HEK293 (cell line): ENCODE data around the gene NKD1.

Source experiments
- CTCF ChIA-PET: fragments of 350-600 bp; formaldehyde crosslinking; extraction: SDS; loops from one replicate; lab custom pipeline; 2021; ENCODE audit warnings: antibody characterized with exemption; lab: Yijun Ruan, JAX
- POLR2A ChIA-PET: fragments of 300-600 bp; formaldehyde crosslinking; extraction: SDS; loops from one replicate; lab custom pipeline; 2020; ENCODE audit warnings: antibody characterized with exemption, inconsistent platforms; lab: Yijun Ruan, JAX
- H3K27ac ChIP-seq: fragments of 200-500 bp; sonication (Bioruptor generic); 2 replicates; pipeline ENCODE4 v1.5.1; 2014; ENCODE audit warnings: low read depth, low read length, control low read depth, inconsistent platforms; ENCODE audit errors: extremely low read depth
- H3K36me3 ChIP-seq, 2 experiments: fragments of 200-500 bp in 1 of 2; sonication (Bioruptor generic) in 1 of 2; 1 replicate in 1 of 2; 2 replicates in 1 of 2; pipeline ENCODE4 v1.5.1; 2014 to 2017; ENCODE audit warnings: inconsistent platforms in 2 of 2, low read length in 2 of 2; ENCODE audit not compliant: control insufficient read depth in 2 of 2, insufficient read depth in 1 of 2
- H3K4me1 ChIP-seq: fragments of 200-500 bp; sonication (Bioruptor generic); 2 replicates; pipeline ENCODE4 v1.5.1; 2014; ENCODE audit warnings: mild to moderate bottlenecking, low read length, inconsistent platforms; ENCODE audit not compliant: control insufficient read depth, insufficient read depth
- H3K4me3 ChIP-seq: 2 replicates; pipeline ENCODE4 v1.5.1; 2011; ENCODE audit warnings: low read depth, mild to moderate bottlenecking, control low read depth, low read length, moderate library complexity
- H3K9me3 ChIP-seq: fragments of 200-500 bp; sonication (Bioruptor generic); 2 replicates; pipeline ENCODE4 v1.5.1; 2014; ENCODE audit warnings: low read depth, low read length, inconsistent platforms; ENCODE audit not compliant: control insufficient read depth, insufficient read depth
- AEBP2 ChIP-seq: fragments of 450-650 bp; formaldehyde crosslinking; IDR thresholded peaks from 2 replicates; pipeline ENCODE4 v1.5.1; 2016; ENCODE audit warnings: missing biosample characterization, missing genetic modification characterization, borderline replicate concordance
- BCL6B ChIP-seq: fragments of 450-650 bp; formaldehyde crosslinking; IDR thresholded peaks from 2 replicates; pipeline ENCODE4 v1.5.1; 2017; ENCODE audit warnings: missing biosample characterization, missing genetic modification characterization
- CTCF ChIP-seq: fragments of 450-650 bp; formaldehyde crosslinking; IDR thresholded peaks from 2 replicates; pipeline ENCODE4 v1.5.1; 2016; ENCODE audit warnings: missing biosample characterization, missing genetic modification characterization
- GLI4 ChIP-seq: fragments of 450-650 bp; formaldehyde crosslinking; IDR thresholded peaks from 2 replicates; pipeline ENCODE4 v1.5.1; 2016; ENCODE audit warnings: missing biosample characterization, missing genetic modification characterization
- HOXC10 ChIP-seq: sonication (generic); formaldehyde crosslinking; IDR thresholded peaks from 2 replicates; pipeline ENCODE4 v1.8.1; 2023; ENCODE audit warnings: mild to moderate bottlenecking, missing genetic modification reagents
- PATZ1 ChIP-seq: fragments of 450-650 bp; formaldehyde crosslinking; IDR thresholded peaks from 2 replicates; pipeline ENCODE4 v1.5.1; 2016; ENCODE audit warnings: missing biosample characterization, missing genetic modification characterization
- ZBTB20 ChIP-seq: fragments of 450-650 bp; formaldehyde crosslinking; IDR thresholded peaks from 2 replicates; pipeline ENCODE4 v1.5.1; 2016; ENCODE audit warnings: missing biosample characterization, missing genetic modification characterization
- ZBTB8A ChIP-seq: fragments of 450-650 bp; formaldehyde crosslinking; IDR thresholded peaks from 2 replicates; pipeline ENCODE4 v1.5.1; 2016; ENCODE audit warnings: missing biosample characterization, missing genetic modification characterization
- ZFP69B ChIP-seq: fragments of 450-650 bp; formaldehyde crosslinking; IDR thresholded peaks from 2 replicates; pipeline ENCODE4 v1.5.1; 2016; ENCODE audit warnings: missing biosample characterization, missing genetic modification characterization
- ZNF121 ChIP-seq: fragments of 450-650 bp; formaldehyde crosslinking; IDR thresholded peaks from 2 replicates; pipeline ENCODE4 v1.5.1; 2016; ENCODE audit warnings: missing biosample characterization, missing genetic modification characterization
- ZNF174 ChIP-seq: fragments of 450-650 bp; formaldehyde crosslinking; IDR thresholded peaks from 2 replicates; pipeline ENCODE4 v1.5.0; 2017; ENCODE audit warnings: missing biosample characterization, mild to moderate bottlenecking, missing genetic modification characterization
- ZNF202 ChIP-seq: fragments of 450-650 bp; formaldehyde crosslinking; IDR thresholded peaks from 2 replicates; pipeline ENCODE4 v1.5.1; 2016; ENCODE audit warnings: missing biosample characterization, missing genetic modification characterization, borderline replicate concordance
- ZNF211 ChIP-seq: fragments of 450-650 bp; formaldehyde crosslinking; IDR thresholded peaks from 2 replicates; pipeline ENCODE4 v1.5.1; 2016; ENCODE audit warnings: low read depth, missing biosample characterization, missing genetic modification characterization
- ZNF324 ChIP-seq: fragments of 450-650 bp; formaldehyde crosslinking; IDR thresholded peaks from 2 replicates; pipeline ENCODE4 v1.5.1; 2016; ENCODE audit warnings: missing biosample characterization, missing genetic modification characterization
- ZNF354C ChIP-seq: fragments of 450-650 bp; formaldehyde crosslinking; IDR thresholded peaks from 2 replicates; pipeline ENCODE4 v1.5.1; 2016; ENCODE audit warnings: missing biosample characterization, missing genetic modification characterization, low read depth, borderline replicate concordance
- ZNF416 ChIP-seq: fragments of 450-650 bp; formaldehyde crosslinking; IDR thresholded peaks from 2 replicates; pipeline ENCODE4 v1.5.1; 2016; ENCODE audit warnings: missing biosample characterization, missing genetic modification characterization
- ZNF510 ChIP-seq: fragments of 450-650 bp; formaldehyde crosslinking; IDR thresholded peaks from 2 replicates; pipeline ENCODE4 v1.5.1; 2018; ENCODE audit warnings: mild to moderate bottlenecking, missing genetic modification characterization, missing biosample characterization; ENCODE audit not compliant: insufficient replicate concordance
- ZNF530 ChIP-seq: fragments of 450-650 bp; formaldehyde crosslinking; IDR thresholded peaks from 2 replicates; pipeline ENCODE4 v1.5.1; 2016; ENCODE audit warnings: low read depth, missing biosample characterization, missing genetic modification characterization
- ZNF626 ChIP-seq: fragments of 450-650 bp; sonication (Bioruptor Pico); formaldehyde crosslinking; IDR thresholded peaks from 2 replicates; pipeline ENCODE4 v1.5.1; 2018; ENCODE audit warnings: missing biosample characterization, missing genetic modification characterization, inconsistent platforms
- ZNF658 ChIP-seq: fragments of 450-650 bp; formaldehyde crosslinking; IDR thresholded peaks from 2 replicates; pipeline ENCODE4; 2016; ENCODE audit warnings: missing biosample characterization, missing genetic modification characterization
- ZNF747 ChIP-seq: fragments of 450-650 bp; formaldehyde crosslinking; IDR thresholded peaks from 2 replicates; pipeline ENCODE4 v1.5.1; 2016; ENCODE audit warnings: missing biosample characterization, missing genetic modification characterization
- TF ChIP-seq, protein P1 (sequence below): fragments of 450-650 bp; formaldehyde crosslinking; IDR thresholded peaks from 2 replicates; pipeline ENCODE4 v1.5.1; 2016; ENCODE audit warnings: missing biosample characterization, missing genetic modification characterization
- TF ChIP-seq, protein P2 (sequence below): fragments of 450-650 bp; formaldehyde crosslinking; IDR thresholded peaks from 2 replicates; pipeline ENCODE4 v1.5.1; 2016; ENCODE audit warnings: missing biosample characterization, missing genetic modification characterization
- TF ChIP-seq, protein P3 (sequence below): fragments of 450-650 bp; IDR thresholded peaks from 2 replicates; pipeline ENCODE4 v1.5.1; 2018; ENCODE audit warnings: missing biosample characterization, mild to moderate bottlenecking, missing genetic modification characterization

Gene NKD1

DNA sequence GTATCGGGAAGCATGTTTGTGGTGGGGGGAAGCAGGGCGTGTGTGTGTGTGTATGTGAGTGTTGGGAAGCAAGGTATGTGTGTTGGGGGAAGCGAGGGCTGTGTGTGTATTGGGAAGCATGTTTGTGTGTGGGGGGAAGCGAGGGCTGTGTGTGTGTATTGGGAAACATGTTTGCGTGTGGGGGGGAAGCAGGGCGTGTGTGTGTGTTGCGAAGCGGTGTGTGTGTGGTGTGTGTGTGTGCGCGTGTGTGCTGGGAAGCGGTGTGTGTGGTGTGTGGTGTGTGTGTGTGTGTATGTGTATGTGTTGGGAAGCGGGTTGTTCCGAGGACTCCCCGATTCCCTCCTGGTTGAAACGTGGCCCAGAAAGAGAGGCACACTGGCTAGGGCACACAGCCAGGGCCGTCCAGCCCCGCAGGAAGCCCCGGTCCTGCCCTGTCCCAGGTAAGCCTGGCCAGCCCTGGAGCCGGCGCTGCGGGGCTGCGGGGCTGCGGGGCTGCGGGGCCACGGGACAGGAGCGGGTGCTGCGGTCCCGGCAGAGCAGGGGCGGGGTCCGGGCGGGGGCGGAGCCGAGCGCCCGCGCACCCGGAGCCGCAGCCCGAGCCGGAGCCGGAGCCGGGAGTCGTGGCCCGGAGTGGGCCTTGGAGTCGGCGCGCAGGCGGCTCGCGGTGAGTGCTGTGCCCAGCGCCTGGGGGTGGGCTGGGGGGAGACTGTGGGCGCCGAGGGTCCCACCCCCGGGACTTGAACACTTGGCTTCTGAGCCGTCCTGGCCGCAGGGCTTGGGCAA is 145.0 kb downstream of the NKD1 start, which contains the start of gene NOD2:
NOD2 (plus strand) TSS at position 608 of the 783 bp plus-strand sequence. CDS start 5,890 bp downstream, outside the sequence.
- Histone ChIP-seq H3K36me3 (no peaks in the 10 kb centered on the region), H3K9me3 (no peaks in the 10 kb centered on the region), H3K4me1 (no peaks in the 10 kb centered on the region), H3K27ac (no peak within 1 kb of the TSS), H3K4me3 (no peak within 1 kb of the TSS)
- POLR2A ChIA-PET, result no interaction called here
- CTCF ChIA-PET, result no interaction called here
- no peak for TF ChIP-seq CTCF (tag by site-specific recombination)
- no peak for TF ChIP-seq ZNF626 (tag by site-specific recombination)
- TF ChIP-seq ZNF202 (tag by site-specific recombination), result no peak
- TF ChIP-seq, protein P1, sequence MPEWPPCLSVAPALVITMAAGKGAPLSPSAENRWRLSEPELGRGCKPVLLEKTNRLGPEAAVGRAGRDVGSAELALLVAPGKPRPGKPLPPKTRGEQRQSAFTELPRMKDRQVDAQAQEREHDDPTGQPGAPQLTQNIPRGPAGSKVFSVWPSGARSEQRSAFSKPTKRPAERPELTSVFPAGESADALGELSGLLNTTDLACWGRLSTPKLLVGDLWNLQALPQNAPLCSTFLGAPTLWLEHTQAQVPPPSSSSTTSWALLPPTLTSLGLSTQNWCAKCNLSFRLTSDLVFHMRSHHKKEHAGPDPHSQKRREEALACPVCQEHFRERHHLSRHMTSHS (tag by site-specific recombination), result 0 out of 2 replicates have a peak, but pooled peaks have one; percentile 5
- no peak for TF ChIP-seq AEBP2 (tag by site-specific recombination)
- no peak for TF ChIP-seq ZNF211 (tag by site-specific recombination)
- TF ChIP-seq ZNF416, result no peak
- TF ChIP-seq GLI4 (tag by site-specific recombination), result no peak
- TF ChIP-seq, protein P2, sequence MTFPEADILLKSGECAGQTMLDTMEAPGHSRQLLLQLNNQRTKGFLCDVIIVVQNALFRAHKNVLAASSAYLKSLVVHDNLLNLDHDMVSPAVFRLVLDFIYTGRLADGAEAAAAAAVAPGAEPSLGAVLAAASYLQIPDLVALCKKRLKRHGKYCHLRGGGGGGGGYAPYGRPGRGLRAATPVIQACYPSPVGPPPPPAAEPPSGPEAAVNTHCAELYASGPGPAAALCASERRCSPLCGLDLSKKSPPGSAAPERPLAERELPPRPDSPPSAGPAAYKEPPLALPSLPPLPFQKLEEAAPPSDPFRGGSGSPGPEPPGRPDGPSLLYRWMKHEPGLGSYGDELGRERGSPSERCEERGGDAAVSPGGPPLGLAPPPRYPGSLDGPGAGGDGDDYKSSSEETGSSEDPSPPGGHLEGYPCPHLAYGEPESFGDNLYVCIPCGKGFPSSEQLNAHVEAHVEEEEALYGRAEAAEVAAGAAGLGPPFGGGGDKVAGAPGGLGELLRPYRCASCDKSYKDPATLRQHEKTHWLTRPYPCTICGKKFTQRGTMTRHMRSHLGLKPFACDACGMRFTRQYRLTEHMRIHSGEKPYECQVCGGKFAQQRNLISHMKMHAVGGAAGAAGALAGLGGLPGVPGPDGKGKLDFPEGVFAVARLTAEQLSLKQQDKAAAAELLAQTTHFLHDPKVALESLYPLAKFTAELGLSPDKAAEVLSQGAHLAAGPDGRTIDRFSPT (tag by site-specific recombination), result no peak
- TF ChIP-seq ZNF530 (tag by site-specific recombination), result no peak
- TF ChIP-seq HOXC10, result no peak
- peak; percentile 16; the same call in 1 of the 2 replicates for TF ChIP-seq ZNF658
- TF ChIP-seq, protein P3, sequence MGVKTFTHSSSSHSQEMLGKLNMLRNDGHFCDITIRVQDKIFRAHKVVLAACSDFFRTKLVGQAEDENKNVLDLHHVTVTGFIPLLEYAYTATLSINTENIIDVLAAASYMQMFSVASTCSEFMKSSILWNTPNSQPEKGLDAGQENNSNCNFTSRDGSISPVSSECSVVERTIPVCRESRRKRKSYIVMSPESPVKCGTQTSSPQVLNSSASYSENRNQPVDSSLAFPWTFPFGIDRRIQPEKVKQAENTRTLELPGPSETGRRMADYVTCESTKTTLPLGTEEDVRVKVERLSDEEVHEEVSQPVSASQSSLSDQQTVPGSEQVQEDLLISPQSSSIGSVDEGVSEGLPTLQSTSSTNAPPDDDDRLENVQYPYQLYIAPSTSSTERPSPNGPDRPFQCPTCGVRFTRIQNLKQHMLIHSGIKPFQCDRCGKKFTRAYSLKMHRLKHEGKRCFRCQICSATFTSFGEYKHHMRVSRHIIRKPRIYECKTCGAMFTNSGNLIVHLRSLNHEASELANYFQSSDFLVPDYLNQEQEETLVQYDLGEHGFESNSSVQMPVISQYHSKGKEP (tag by site-specific recombination), result no peak
- TF ChIP-seq ZBTB8A (tag by site-specific recombination), result peak; percentile 21; the same call in 1 of the 2 replicates
- no peak for TF ChIP-seq ZNF510 (tag by site-specific recombination)
- TF ChIP-seq ZNF121 (tag by site-specific recombination), result no peak
- no peak for TF ChIP-seq BCL6B (tag by site-specific recombination)
- TF ChIP-seq ZNF354C, result no peak
- TF ChIP-seq ZBTB20, result peak; percentile 47; the same call in 1 of the 2 replicates
- TF ChIP-seq PATZ1 (tag by site-specific recombination), result peak; percentile 35
- TF ChIP-seq ZNF747 (tag by site-specific recombination), result no peak
- no peak for TF ChIP-seq ZNF174 (tag by site-specific recombination)
- no peak for TF ChIP-seq ZFP69B
- no peak for TF ChIP-seq ZNF324 (tag by site-specific recombination)
